Measurements from ENCODE around the gene MAEA. TPM values are rescaled to one million over a fixed set of nuclear protein-coding genes. Genes with fewer than 3 reads are reported as not detected.

Gene MAEA
- total RNA-seq, 4 donors from 2014 or later: 114 to 211 (median 168) TPM

DNA sequence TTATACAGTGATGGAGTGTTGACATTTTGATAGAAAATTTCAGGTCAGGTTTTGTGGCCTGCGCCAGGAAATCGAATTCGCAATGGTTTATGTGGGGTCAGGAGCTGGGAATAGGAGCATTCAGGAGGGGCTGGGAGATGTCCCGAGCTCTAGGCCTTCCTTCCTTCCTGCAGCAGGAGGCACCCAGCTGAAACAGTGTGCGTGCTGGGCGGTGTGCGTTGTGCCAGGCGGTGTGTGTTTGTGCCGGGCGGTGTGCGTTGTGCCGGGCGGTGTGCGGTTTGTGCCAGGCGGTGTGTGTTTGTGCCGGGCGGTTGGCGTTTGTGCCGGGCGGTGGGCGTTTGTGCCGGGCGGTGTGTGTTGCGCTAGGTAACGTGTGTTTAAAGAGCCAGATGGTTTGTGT lies 59.1 kb downstream of the MAEA start:
- peak overlapping the region; percentile 95 to 100 (median 100) for H3K27ac ChIP-seq
- no peak for TF ChIP-seq POLR2AphosphoS5 (IDR thresholded peaks at IDR 0.05)
- no peak for TF ChIP-seq EP300 (IDR thresholded peaks at IDR 0.05; ENCODE audit: low read depth)
- no peak for TF ChIP-seq POLR2A (IDR thresholded peaks at IDR 0.05)
- TF ChIP-seq, protein P1, sequence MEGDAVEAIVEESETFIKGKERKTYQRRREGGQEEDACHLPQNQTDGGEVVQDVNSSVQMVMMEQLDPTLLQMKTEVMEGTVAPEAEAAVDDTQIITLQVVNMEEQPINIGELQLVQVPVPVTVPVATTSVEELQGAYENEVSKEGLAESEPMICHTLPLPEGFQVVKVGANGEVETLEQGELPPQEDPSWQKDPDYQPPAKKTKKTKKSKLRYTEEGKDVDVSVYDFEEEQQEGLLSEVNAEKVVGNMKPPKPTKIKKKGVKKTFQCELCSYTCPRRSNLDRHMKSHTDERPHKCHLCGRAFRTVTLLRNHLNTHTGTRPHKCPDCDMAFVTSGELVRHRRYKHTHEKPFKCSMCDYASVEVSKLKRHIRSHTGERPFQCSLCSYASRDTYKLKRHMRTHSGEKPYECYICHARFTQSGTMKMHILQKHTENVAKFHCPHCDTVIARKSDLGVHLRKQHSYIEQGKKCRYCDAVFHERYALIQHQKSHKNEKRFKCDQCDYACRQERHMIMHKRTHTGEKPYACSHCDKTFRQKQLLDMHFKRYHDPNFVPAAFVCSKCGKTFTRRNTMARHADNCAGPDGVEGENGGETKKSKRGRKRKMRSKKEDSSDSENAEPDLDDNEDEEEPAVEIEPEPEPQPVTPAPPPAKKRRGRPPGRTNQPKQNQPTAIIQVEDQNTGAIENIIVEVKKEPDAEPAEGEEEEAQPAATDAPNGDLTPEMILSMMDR (IDR thresholded peaks at IDR 0.05): no peak
- in situ Hi-C loops (cut with MboI; ENCODE audit: low pct_ligation_motif_present in 1 of 4, low pct_unique_long_range_greater_than_20kb in 1 of 4, low sequenced_read_pairs in 3 of 4): loop anchor here in 2 of 4 donors (10.0 kb wide), 1 partner anchor 94 kb away; no protein-coding TSS in a partner anchor
- H3K4me1 ChIP-seq: peaks cover 10 to 29% (median 23%) of the 10 kb centered on the region in 4 donors
- DNase-seq: no peak
- no peaks in the 10 kb centered on the region for H3K36me3 ChIP-seq
- WGBS, 2 donors (ENCODE audit: low coverage in 1 of 2): 78 to 89% methylated on average over 3 to 25 of the region's 25 CpGs
- no peak overlapping the region for H3K4me3 ChIP-seq
- H3K27me3 ChIP-seq: no peaks in the 10 kb centered on the region
- no peaks in the 10 kb centered on the region for H3K9me3 ChIP-seq
- intact Hi-C loops (cut with DNase I; ENCODE audit: low total_unique reads): no loop called here

DNA sequence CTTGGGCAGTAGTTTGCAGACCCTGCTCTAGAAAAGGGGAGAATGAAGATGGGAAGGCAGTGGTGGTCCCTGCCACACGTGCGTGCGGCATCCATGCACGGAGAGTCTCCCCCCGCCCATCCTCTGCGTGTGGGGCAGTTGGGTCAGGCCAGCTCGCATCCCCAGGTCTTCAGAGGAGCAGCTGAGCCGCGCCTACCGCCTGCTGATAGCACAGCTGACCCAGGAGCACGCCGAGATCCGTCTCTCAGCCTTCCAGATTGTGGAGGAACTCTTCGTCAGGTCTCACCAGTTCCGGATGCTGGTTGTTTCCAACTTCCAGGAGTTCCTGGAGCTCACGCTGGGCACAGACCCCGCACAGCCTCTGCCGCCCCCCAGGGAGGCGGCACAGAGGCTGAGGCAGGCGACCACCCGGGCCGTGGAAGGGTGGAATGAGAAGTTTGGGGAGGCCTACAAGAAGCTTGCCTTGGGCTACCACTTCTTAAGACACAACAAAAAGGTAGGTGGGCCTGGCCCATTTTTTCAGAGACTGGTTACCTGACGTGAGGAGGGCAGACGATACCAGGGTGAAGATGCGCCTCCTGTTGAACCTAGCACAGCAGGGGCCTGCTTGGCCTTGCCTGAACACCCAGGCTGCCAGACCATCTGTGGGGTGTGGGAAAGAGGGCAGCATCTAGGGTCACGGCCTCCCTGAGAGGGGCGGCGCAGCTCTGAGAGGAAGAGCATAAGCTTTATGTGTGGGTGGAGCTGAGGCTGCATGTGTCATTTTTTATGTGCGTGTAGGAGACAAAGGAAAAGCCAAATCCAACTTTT lies 59.9 kb downstream of the MAEA start:
- H3K4me1 ChIP-seq: peaks cover 10 to 29% (median 23%) of the 10 kb centered on the region in 4 donors
- 80 to 92% methylated on average over 5 to 28 of the region's 29 CpGs for WGBS, 2 donors (ENCODE audit: low coverage in 1 of 2)

DNA sequence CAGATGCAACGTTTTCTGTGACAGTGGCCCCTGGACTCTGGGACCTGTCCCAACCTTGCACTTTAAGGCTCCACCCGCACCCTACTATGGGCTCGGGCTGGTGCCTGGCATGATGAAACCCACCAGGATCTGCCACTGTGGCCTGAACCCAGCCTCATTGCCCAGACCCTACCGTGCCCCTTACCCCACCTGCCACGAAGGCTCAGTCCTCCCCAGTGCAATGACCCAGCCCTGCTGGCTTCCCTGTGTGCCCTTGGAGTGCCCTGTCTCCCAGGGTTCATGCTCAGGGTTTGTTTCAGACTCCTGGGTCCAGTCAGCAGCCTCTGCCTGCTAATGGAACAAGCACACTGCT lies 60.5 kb downstream of the MAEA start:
- H3K4me1 ChIP-seq: peaks cover 10 to 26% (median 21%) of the 10 kb centered on the region in 4 donors
- intact Hi-C loops (cut with DNase I; ENCODE audit: low total_unique reads): loop anchor here (5.0 kb wide), 1 partner anchor 218 kb away; no protein-coding TSS in a partner anchor
- in situ Hi-C loops (cut with MboI; ENCODE audit: low pct_ligation_motif_present in 1 of 4, low pct_unique_long_range_greater_than_20kb in 1 of 4, low sequenced_read_pairs in 3 of 4): loop anchor here in 3 of 4 donors (10.0 to 25.0 kb wide), 3 partner anchors 215 to 287 kb away; no protein-coding TSS in a partner anchor

More for the DNA sequence above, 59.9 kb downstream of the MAEA start:
- Histone ChIP-seq H3K27me3 (no peaks in the 10 kb centered on the region), H3K9me3 (no peaks in the 10 kb centered on the region), H3K36me3 (no peaks in the 10 kb centered on the region), H3K27ac (peak overlapping the region in 1 of 4 donors; percentile 95), H3K4me3 (no peak overlapping the region)
- DNase-seq: no peak
- in situ Hi-C loops (cut with MboI; ENCODE audit: low pct_ligation_motif_present in 1 of 4, low pct_unique_long_range_greater_than_20kb in 1 of 4, low sequenced_read_pairs in 3 of 4): loop anchor here in 3 of 4 donors (10.0 to 25.0 kb wide), 4 partner anchors 95 to 288 kb away; no protein-coding TSS in a partner anchor
- intact Hi-C loops (cut with DNase I; ENCODE audit: low total_unique reads): loop anchor here (5.0 kb wide), 1 partner anchor 217 kb away; no protein-coding TSS in a partner anchor
- TF ChIP-seq, protein P1 (IDR thresholded peaks at IDR 0.05): no peak
- TF ChIP-seq POLR2A (IDR thresholded peaks at IDR 0.05) (no peak), POLR2AphosphoS5 (IDR thresholded peaks at IDR 0.05) (no peak), EP300 (IDR thresholded peaks at IDR 0.05; ENCODE audit: low read depth) (no peak)

More for the DNA sequence above, 60.5 kb downstream of the MAEA start:
- WGBS, 2 donors (ENCODE audit: low coverage in 1 of 2): 60 to 97% methylated on average over 1 to 5 of the region's 5 CpGs
- no peaks in the 10 kb centered on the region for H3K9me3 ChIP-seq
- H3K27me3 ChIP-seq: no peaks in the 10 kb centered on the region
- H3K36me3 ChIP-seq: no peaks in the 10 kb centered on the region
- H3K4me3 ChIP-seq: no peak overlapping the region
- TF ChIP-seq, protein P1 (IDR thresholded peaks at IDR 0.05): no peak
- TF ChIP-seq POLR2AphosphoS5 (IDR thresholded peaks at IDR 0.05) (no peak), EP300 (IDR thresholded peaks at IDR 0.05; ENCODE audit: low read depth) (no peak), POLR2A (IDR thresholded peaks at IDR 0.05) (no peak)
- DNase-seq: no peak
- H3K27ac ChIP-seq: no peak overlapping the region

All from transverse colon (tissue), 4 donors.